Measurements from ENCODE around the gene FLT4. TPM values are rescaled to one million over a fixed set of nuclear protein-coding genes. Genes with fewer than 3 reads are reported as not detected.

The FLT4 gene
- polyA plus RNA-seq, 1 donor from 2014 or later = 0.04 TPM

- no peak overlapping the region for H3K4me2 ChIP-seq (ENCODE audit: low read length)
- no peak overlapping the region for H3K9ac ChIP-seq (ENCODE audit: low read length)
- no peak for TF ChIP-seq MXI1 (conservative IDR thresholded peaks at IDR 0.05; ENCODE audit: poor library complexity, severe bottlenecking)
- no peak for TF ChIP-seq REST (IDR thresholded peaks at IDR 0.05; ENCODE audit: borderline replicate concordance)
- no peak for TF ChIP-seq CTCF (IDR thresholded peaks at IDR 0.05; ENCODE audit: poor library complexity, severe bottlenecking)
- no peak for TF ChIP-seq EP300 (conservative IDR thresholded peaks at IDR 0.05; ENCODE audit: poor library complexity, severe bottlenecking)
- TF ChIP-seq TAF1 (IDR thresholded peaks at IDR 0.05; ENCODE audit: low read depth) = no peak
- no peak for TF ChIP-seq SMC3 (conservative IDR thresholded peaks at IDR 0.05; ENCODE audit: poor library complexity)
- no peak for TF ChIP-seq RAD21 (conservative IDR thresholded peaks at IDR 0.05)
- TF ChIP-seq POLR2AphosphoS5 (IDR thresholded peaks at IDR 0.05) = no peak
- no peak for TF ChIP-seq EZH2 (IDR thresholded peaks at IDR 0.05; ENCODE audit: borderline replicate concordance, insufficient read depth, low read length, poor library complexity, severe bottlenecking)
- H3K9me3 ChIP-seq (ENCODE audit: low read length) = no peaks in the 10 kb centered on the region
- H2AFZ ChIP-seq (ENCODE audit: low read depth, low read length) = no peak overlapping the region
- no peak overlapping the region for H3K27ac ChIP-seq (ENCODE audit: low read length)
- no peaks in the 10 kb centered on the region for H3K79me2 ChIP-seq (replicated peaks; ENCODE audit: insufficient read depth, low read length)
- no peaks in the 10 kb centered on the region for H4K20me1 ChIP-seq (ENCODE audit: insufficient read depth)
- H3K4me3 ChIP-seq (ENCODE audit: low read length) = no peak overlapping the region
- H3K36me3 ChIP-seq (ENCODE audit: insufficient read depth, low read length) = no peaks in the 10 kb centered on the region
- H3K9me2 ChIP-seq (ENCODE audit: insufficient read depth, low read length) = no peaks in the 10 kb centered on the region
- H3F3A ChIP-seq (ENCODE audit: insufficient read depth, low read length, poor library complexity, severe bottlenecking) = no peaks in the 10 kb centered on the region
- H3K27me3 ChIP-seq (ENCODE audit: insufficient read depth, low read depth, low read length) = no peaks in the 10 kb centered on the region
Observed at GRCh38 chr5:180691046-180691445, 41.6 kb upstream of the FLT4 start.

GRCh38 chr5:180690562-180690961 lies 41.2 kb upstream of the FLT4 start:
- Histone ChIP-seq H3K27ac (ENCODE audit: low read length) (no peak overlapping the region), H3K36me3 (ENCODE audit: insufficient read depth, low read length) (no peaks in the 10 kb centered on the region), H3K79me2 (replicated peaks; ENCODE audit: insufficient read depth, low read length) (no peaks in the 10 kb centered on the region), H3K9me2 (ENCODE audit: insufficient read depth, low read length) (no peaks in the 10 kb centered on the region), H3K4me3 (ENCODE audit: low read length) (no peak overlapping the region), H3K27me3 (ENCODE audit: insufficient read depth, low read depth, low read length) (no peaks in the 10 kb centered on the region), H4K20me1 (ENCODE audit: insufficient read depth) (no peaks in the 10 kb centered on the region), H3K9ac (ENCODE audit: low read length) (no peak overlapping the region), H3F3A (ENCODE audit: insufficient read depth, low read length, poor library complexity, severe bottlenecking) (no peaks in the 10 kb centered on the region), H3K9me3 (ENCODE audit: low read length) (no peaks in the 10 kb centered on the region), H2AFZ (ENCODE audit: low read depth, low read length) (no peak overlapping the region), H3K4me2 (ENCODE audit: low read length) (no peak overlapping the region)
- TF ChIP-seq POLR2AphosphoS5 (IDR thresholded peaks at IDR 0.05) (no peak), RAD21 (conservative IDR thresholded peaks at IDR 0.05) (no peak), EZH2 (IDR thresholded peaks at IDR 0.05; ENCODE audit: borderline replicate concordance, insufficient read depth, low read length, poor library complexity, severe bottlenecking) (no peak), EP300 (conservative IDR thresholded peaks at IDR 0.05; ENCODE audit: poor library complexity, severe bottlenecking) (no peak), REST (IDR thresholded peaks at IDR 0.05; ENCODE audit: borderline replicate concordance) (no peak), SMC3 (conservative IDR thresholded peaks at IDR 0.05; ENCODE audit: poor library complexity) (no peak), MXI1 (conservative IDR thresholded peaks at IDR 0.05; ENCODE audit: poor library complexity, severe bottlenecking) (no peak), CTCF (IDR thresholded peaks at IDR 0.05; ENCODE audit: poor library complexity, severe bottlenecking) (no peak), TAF1 (IDR thresholded peaks at IDR 0.05; ENCODE audit: low read depth) (no peak)
